Measurements from ENCODE around the gene ARHGAP1.

Gene ARHGAP1

DNA sequence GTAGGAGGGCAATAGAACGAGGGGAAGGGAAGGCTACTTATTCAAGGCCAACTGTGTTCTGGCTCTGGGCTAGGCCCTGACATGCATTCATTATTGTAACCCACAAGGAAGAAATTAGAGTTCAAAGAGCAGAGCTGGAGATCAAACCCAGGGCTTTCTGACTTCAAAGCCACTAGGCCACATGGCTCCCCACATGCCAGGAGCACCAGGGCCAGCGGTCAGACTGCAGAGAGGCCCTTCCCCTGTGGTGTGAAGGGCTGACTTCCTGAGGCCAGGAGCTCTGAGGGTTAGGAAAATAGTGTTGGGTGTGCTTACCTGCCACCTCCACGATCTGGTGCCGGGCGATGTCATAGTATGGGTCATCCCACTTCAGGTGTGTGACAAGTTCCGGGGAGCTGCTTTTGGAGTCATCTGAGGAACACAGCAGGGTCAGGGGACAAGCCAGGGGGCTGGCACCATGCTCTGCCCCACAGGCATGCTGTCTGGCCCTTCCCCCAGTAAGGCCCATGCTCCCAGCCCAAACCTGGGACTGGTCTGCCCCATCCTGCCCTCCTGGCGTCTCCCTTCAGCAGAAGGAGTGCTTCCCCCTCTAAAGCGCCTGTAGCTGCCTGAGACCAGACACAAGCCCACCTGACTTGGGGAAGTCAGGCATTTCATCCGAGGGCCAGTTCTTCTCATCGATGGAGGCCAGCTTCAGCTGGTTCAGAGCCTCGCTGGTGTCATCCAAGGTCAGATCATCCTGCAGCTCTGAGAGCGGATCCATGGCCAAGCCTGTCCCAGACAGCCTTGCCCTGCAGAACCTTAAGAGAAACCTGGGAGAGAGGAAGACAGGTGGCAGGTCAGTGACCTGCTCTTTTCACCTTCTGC is 4.8 kb downstream of the ARHGAP1 start:
- TF ChIP-seq, protein P1, sequence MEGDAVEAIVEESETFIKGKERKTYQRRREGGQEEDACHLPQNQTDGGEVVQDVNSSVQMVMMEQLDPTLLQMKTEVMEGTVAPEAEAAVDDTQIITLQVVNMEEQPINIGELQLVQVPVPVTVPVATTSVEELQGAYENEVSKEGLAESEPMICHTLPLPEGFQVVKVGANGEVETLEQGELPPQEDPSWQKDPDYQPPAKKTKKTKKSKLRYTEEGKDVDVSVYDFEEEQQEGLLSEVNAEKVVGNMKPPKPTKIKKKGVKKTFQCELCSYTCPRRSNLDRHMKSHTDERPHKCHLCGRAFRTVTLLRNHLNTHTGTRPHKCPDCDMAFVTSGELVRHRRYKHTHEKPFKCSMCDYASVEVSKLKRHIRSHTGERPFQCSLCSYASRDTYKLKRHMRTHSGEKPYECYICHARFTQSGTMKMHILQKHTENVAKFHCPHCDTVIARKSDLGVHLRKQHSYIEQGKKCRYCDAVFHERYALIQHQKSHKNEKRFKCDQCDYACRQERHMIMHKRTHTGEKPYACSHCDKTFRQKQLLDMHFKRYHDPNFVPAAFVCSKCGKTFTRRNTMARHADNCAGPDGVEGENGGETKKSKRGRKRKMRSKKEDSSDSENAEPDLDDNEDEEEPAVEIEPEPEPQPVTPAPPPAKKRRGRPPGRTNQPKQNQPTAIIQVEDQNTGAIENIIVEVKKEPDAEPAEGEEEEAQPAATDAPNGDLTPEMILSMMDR (IDR thresholded peaks at IDR 0.05; ENCODE audit: control insufficient read depth, extremely low read depth, insufficient read depth) = no peak
- DNase-seq (ENCODE audit: low read depth) = no peak
- no peak overlapping the region for H3K4me3 ChIP-seq (ENCODE audit: low read depth, low read length)

DNA sequence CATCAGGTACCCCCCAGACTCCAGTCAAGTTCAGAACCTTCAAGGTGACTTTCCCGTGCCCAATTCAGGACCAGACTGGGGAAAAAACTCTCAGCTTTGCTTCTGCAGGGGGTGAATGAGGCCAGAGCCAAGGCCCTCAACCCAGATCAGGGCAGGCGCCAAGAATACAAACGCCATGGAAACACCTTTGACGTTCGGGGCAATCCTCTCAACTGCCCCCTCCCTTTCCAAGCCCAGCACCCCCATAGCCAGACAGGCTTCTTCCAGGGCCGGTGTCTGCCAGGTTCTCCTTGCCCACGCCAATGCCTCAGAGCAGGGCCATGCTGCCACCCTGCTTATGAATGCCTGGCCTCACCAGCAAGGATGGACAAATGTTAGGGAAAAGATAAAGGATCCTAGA is 5.8 kb downstream of the ARHGAP1 start:
- TF ChIP-seq, protein P1 (IDR thresholded peaks at IDR 0.05; ENCODE audit: control insufficient read depth, extremely low read depth, insufficient read depth) = no peak
- no peak for DNase-seq (ENCODE audit: low read depth)
- H3K4me3 ChIP-seq (ENCODE audit: low read depth, low read length) = no peak overlapping the region

- H3K4me3 ChIP-seq (ENCODE audit: low read depth, low read length) = no peak overlapping the region
- DNase-seq (ENCODE audit: low read depth) = no peak
- TF ChIP-seq, protein P1 (IDR thresholded peaks at IDR 0.05; ENCODE audit: control insufficient read depth, extremely low read depth, insufficient read depth) = no peak
These were observed 6.3 kb downstream of the ARHGAP1 start for GRCh38 chr11:46694072-46694471.

GRCh38 chr11:46693597-46694012 is 6.8 kb downstream of the ARHGAP1 start:
- H3K4me3 ChIP-seq (ENCODE audit: low read depth, low read length) = no peak overlapping the region
- TF ChIP-seq, protein P1 (IDR thresholded peaks at IDR 0.05; ENCODE audit: control insufficient read depth, extremely low read depth, insufficient read depth) = no peak
- DNase-seq (ENCODE audit: low read depth) = no peak

DNA sequence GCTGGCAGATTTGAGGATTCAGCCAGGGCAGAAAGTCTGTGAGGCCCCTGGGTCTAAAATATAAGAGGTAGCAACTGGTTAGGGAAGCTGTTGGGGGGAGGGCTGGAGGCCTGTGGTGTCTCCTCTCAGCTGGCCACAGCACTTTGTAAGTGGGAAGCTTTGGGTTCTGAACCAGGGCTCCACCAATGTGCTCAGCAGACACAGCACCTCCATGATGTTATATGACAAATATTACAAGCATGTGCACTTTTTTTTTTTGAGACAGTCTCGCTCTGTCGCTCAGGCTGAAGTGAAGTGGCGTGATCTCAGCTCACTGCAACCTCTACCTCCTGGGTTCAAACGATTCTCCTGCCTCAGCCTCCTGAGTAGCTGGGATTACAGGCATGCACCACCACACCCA is 8.0 kb downstream of the ARHGAP1 start:
- no peak overlapping the region for H3K4me3 ChIP-seq (ENCODE audit: low read depth, low read length)
- DNase-seq (ENCODE audit: low read depth) = no peak
- TF ChIP-seq, protein P1 (IDR thresholded peaks at IDR 0.05; ENCODE audit: control insufficient read depth, extremely low read depth, insufficient read depth) = no peak

- TF ChIP-seq, protein P1 (IDR thresholded peaks at IDR 0.05; ENCODE audit: control insufficient read depth, extremely low read depth, insufficient read depth) = no peak
- DNase-seq (ENCODE audit: low read depth) = peak; percentile 44
- H3K4me3 ChIP-seq (ENCODE audit: low read depth, low read length) = no peak overlapping the region
These were observed 9.7 kb downstream of the ARHGAP1 start for GRCh38 chr11:46690702-46691101.

Measured in LNCaP clone FGC (cell line).